GM21390 (cell line): Measurements from ENCODE around the gene TJP1.
"Not testable (repeated sequence)": the region's sequence is repeated elsewhere in the genome, so short reads cannot be mapped to it uniquely, and the experiment has no call there.

Source experiments
- ATAC-seq: cut with Tn5 transposase; IDR thresholded peaks from one replicate; pipeline ENCODE4 v1.9.1; 2021; ENCODE audit not compliant: unreplicated experiment

TJP1 gene

GRCh38 chr15:29800491-29801366 is 21.5 kb downstream of the TJP1 start:
- ATAC-seq: no peak

GRCh38 chr15:29799859-29800258 is 22.4 kb downstream of the TJP1 start:
- no peak for ATAC-seq

- no peak for ATAC-seq
Observed at GRCh38 chr15:29795610-29796009, 26.7 kb downstream of the TJP1 start.

DNA sequence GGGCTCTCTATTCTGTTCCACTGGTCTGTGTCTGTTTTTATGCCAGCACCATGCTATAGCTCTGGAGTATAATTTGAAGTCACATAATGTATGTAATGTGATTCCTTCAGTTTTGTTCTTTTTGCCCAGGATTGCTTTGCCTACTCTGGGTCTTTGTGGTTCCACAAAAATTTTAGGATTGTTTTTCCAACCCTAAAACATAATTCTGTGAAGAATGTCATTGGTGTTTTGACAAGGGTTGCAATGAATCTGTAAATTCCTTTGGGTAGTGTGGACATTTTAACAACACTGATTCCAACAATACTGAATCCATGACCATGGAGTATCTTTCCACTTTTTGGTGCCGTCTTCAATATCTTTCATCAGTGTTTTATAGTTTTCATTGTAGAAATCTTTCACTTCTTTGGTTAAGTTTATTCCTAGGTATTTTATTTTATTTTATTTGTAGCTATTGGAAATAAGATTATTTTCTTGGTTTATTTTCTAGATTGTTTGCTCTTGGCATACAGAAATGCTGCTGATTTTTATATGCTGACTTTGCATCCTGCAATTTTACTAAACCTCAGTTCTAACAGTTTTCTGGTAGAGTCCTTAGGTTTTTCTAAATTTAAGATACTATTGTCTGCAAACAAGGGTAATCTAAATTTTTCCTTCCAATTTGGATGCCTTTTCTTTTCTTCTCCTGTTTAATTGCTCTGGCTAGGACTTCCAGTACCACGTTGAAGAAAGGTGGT is 29.7 kb downstream of the TJP1 start:
- ATAC-seq: no peak

GRCh38 chr15:29790607-29791006 is 31.7 kb downstream of the TJP1 start:
- ATAC-seq: no peak

DNA sequence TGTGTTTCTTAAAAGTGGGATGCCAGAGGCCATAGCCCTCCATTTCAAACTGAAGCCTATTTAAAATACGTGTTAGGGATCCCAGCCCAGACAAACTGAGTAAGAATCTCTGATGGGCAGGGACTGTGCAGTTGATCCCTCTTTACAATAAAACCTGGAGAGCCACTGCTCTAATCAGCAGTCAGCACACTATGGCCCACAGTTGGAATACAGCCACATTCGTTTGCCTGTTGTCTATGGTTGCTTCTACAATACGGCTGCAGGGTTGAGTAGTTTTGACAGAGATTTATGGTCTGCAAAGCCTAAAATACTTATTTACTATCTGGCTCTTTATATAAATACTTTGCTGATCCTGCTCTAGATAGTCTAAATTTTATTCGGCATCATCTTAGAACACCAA is 32.4 kb downstream of the TJP1 start:
- ATAC-seq: no peak

DNA sequence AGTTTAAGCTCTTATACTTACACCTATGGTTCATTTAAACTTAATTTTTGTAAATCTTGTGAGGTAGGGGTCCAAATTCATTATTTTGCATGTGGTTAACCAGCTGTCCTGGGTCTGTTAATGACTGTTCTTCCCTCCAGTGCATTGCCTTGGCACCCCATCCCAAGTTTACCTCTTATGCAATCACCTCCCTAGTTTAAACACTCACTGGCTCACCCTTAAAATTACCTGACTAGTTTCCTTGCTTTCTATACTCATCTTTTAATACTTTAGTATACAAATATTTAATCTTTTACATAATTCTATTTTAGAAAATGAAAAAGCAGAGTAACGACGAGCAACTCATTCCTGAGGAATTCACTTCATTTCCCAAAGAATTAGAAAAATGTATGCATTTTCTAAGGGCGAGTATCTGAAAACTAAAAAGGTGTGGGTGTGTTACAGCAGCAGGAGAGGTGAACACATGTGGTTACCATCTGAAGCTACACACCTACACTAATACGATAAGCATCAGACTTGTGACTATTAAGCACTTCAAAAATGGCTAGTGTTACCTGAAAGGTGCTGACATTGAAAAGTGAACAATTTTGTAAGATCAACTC is 33.7 kb downstream of the TJP1 start:
- no peak for ATAC-seq

DNA sequence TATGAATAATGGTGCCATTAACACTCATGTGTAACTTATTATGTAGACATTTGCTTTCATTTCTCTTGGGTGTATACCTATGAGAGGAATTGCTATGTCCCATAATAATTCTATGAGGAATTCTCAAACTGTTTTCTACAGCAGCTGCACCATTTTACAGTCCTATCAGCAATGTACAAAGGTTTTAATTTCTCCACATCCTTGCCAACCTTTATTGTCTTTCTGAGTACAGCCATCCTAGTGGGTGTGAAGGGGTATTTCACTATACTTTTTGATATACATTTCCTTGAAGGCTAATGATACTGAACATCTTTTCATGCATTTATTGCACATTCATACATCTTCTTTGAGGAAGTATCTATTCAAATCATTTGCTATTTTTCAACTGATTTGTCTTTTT is 34.5 kb downstream of the TJP1 start:
- no peak for ATAC-seq

- ATAC-seq: no peak
Observed at GRCh38 chr15:29785642-29786041, 36.6 kb downstream of the TJP1 start.

- ATAC-seq: no peak
Observed at GRCh38 chr15:29785136-29785535, 37.1 kb downstream of the TJP1 start.

GRCh38 chr15:29784413-29784812 is 37.9 kb downstream of the TJP1 start:
- ATAC-seq: no peak

- ATAC-seq: not testable (repeated sequence)
Observed at GRCh38 chr15:29782816-29783215, 39.5 kb downstream of the TJP1 start.

- ATAC-seq: no peak
Observed at GRCh38 chr15:29778382-29778781, 43.9 kb downstream of the TJP1 start.

GRCh38 chr15:29776859-29777258 is 45.4 kb downstream of the TJP1 start:
- no peak for ATAC-seq

DNA sequence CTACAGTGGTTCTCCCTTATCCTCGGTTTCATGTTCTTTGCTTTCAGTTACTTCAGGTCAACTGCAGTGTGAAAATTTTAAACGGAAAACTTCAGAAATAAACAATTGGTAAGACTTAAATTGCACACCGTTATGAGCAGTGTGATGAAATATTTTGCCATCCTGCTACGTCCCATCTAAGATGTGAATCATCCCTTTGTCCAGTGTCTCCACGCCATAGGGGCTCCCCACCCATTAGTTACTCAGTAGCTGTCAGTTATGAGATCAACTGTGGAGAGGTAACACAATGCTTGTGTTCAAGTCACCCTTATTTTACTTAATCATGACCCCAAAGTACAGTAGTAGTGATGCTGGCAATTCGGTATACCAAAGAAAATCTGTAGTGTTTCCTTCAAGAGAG is 47.4 kb downstream of the TJP1 start:
- ATAC-seq: no peak

DNA sequence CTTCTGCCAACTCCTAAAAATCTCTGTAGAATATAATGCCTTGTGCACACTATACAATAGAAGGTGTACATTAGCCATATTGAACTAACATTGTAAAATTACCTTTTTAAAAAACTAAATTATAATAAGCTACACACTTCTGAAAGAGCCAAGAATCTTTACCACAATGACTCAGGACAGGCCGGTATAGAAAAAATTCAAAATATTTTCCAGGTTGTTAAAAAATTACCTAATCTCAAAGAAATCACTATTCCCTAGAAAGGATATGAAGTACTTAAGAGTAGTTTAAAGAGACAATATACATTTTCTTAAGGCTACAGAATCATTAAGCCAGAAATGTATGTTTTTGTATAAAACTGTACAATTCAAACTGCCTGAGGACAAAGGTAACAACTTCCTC is 48.5 kb downstream of the TJP1 start:
- ATAC-seq: no peak

DNA sequence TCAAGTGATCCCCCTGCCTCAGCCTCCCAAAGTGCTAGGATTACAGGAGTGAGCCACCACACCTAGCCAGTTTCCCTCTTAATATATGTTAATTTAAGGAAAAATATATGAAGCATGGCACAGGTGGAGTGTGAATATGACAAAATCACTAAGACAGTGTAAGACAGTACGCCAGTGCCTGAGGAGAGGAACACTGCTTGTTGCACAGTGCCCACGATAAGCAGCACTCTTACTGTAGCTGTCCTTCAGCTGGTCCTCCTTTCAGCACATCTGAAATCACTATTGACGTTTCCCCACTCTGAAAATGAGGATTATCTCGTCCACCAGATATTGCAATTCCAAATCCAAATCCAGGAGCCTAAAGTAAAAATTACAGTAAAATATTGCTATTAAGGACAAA is 49.3 kb downstream of the TJP1 start:
- no peak for ATAC-seq

GRCh38 chr15:29770796-29771195 is 51.5 kb downstream of the TJP1 start:
- ATAC-seq: no peak

- ATAC-seq: no peak
Observed at GRCh38 chr15:29765898-29766527, 56.3 kb downstream of the TJP1 start.

- ATAC-seq: no peak
Observed at GRCh38 chr15:29765234-29765841, 56.9 kb downstream of the TJP1 start.

DNA sequence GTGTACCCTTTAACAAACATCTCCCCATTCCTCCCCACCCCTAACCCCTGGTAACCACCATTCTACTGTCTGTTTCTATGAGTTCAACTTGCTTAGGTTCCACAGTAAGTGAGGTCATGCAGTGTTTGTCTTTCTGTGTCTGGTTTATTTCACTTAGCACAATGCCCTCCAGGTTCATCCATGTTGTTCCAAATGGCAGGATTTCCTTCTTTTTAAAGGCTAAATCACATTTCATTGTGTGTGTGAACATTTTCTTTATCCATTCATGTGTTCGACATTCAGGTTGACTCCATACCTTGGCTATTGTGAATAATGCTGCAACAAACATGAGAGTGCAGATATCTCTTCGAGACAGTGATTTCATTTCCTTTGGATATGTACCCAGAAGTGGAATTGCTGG is 62.7 kb downstream of the TJP1 start:
- ATAC-seq: no peak
